Neural cell (in vitro differentiated cells): Measurements from ENCODE around the gene LMO1.

ENCODE experiments used
- CTCF ChIP-seq: fragments of 450-650 bp; IDR thresholded peaks from 2 replicates; pipeline ENCODE4 v1.5.1; 2014; ENCODE audit warnings: antibody characterized with exemption, mild to moderate bottlenecking, moderate library complexity; ENCODE audit not compliant: poor library complexity, severe bottlenecking
- EP300 ChIP-seq: fragments of 450-650 bp; conservative IDR thresholded peaks from 2 replicates; pipeline ENCODE4 v1.6.1; 2014; ENCODE audit warnings: antibody characterized with exemption, mild to moderate bottlenecking, moderate library complexity; ENCODE audit not compliant: poor library complexity, severe bottlenecking
- EZH2 ChIP-seq: fragments of 200-600, 300-800 bp; shearing (Covaris generic), sonication (generic); IDR thresholded peaks from 2 replicates; pipeline ENCODE4 v1.6.1; 2014; ENCODE audit warnings: antibody characterized with exemption, low read length, borderline replicate concordance, mild to moderate bottlenecking; ENCODE audit not compliant: insufficient read depth, poor library complexity, severe bottlenecking
- RAD21 ChIP-seq: fragments of 450-650 bp; conservative IDR thresholded peaks from 2 replicates; pipeline ENCODE4 v1.6.1; 2014; ENCODE audit warnings: antibody characterized with exemption, mild to moderate bottlenecking, moderate library complexity
- REST ChIP-seq: IDR thresholded peaks from 2 replicates; pipeline ENCODE4 v1.6.1; 2012; ENCODE audit warnings: borderline replicate concordance
- SMC3 ChIP-seq: fragments of 450-650 bp; conservative IDR thresholded peaks from 2 replicates; pipeline ENCODE4 v1.6.1; 2014; ENCODE audit warnings: antibody characterized with exemption, mild to moderate bottlenecking, moderate library complexity; ENCODE audit not compliant: poor library complexity

DNA sequence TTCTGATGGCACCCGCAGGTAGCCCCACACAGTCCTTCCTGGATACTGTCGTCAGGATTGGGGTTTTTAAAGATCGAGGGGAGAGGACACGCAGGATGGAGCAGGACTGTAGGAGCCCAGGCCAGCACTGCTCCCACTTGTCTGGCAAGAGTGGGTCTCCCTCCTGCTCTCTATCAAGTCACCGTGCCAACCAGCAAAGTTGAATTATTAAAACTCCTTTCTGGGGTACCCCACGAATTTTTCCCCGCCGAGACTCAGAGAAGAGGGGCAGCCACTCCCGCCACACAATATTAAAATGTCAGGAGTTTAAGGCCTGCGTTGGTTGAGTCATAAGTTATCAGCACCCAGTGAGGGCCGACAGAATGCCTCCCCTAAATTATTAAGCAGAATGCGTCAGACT, 10.1 kb downstream of the LMO1 start:
- no peak for TF ChIP-seq RAD21
- TF ChIP-seq CTCF: no peak
- TF ChIP-seq REST: no peak
- no peak for TF ChIP-seq EZH2
- no peak for TF ChIP-seq EP300
- TF ChIP-seq SMC3: no peak
